K562 (cell line): ENCODE measurements around the gene SLC1A5.
"Not testable (repeated sequence)": the region's sequence is repeated elsewhere in the genome, so short reads cannot be mapped to it uniquely, and the experiment has no call there.

Source experiments
- EWSR1 ChIP-seq: fragments of 450-650 bp; IDR thresholded peaks from 2 replicates; pipeline ENCODE4 v1.6.1; 2018; ENCODE audit warnings: borderline replicate concordance, mild to moderate bottlenecking, low read depth, moderate library complexity; ENCODE audit not compliant: partially characterized antibody
- GABPA ChIP-seq: fragments of 200-800 bp; sonication (Bioruptor generic); conservative IDR thresholded peaks from 2 replicates; pipeline ENCODE4 v1.6.1; 2016; ENCODE audit warnings: low read depth, missing genetic modification characterization, missing compliant biosample characterization
- IRF2 ChIP-seq: sonication (generic); formaldehyde crosslinking; IDR thresholded peaks from 2 replicates; pipeline ENCODE4 v1.8.1; 2022; ENCODE audit warnings: mild to moderate bottlenecking, missing genetic modification reagents
- JUND ChIP-seq, 2 experiments: IDR thresholded peaks; 2 replicates in 1 of 2; 3 replicates in 1 of 2; pipeline ENCODE4 v1.6.1; 2011; ENCODE audit warnings: borderline replicate concordance in 2 of 2, low read depth in 2 of 2, low read length in 2 of 2, improper control_type of control experiment in 1 of 2, missing biosample characterization in 1 of 2, missing genetic modification characterization in 1 of 2, missing genetic modification reagents in 1 of 2
- PTTG1 ChIP-seq: fragments of 450-650 bp; IDR thresholded peaks from 2 replicates; pipeline ENCODE4 v1.6.1; 2016; ENCODE audit warnings: low read depth, mild to moderate bottlenecking, missing genetic modification characterization, missing compliant biosample characterization
- RAD21 ChIP-seq, 2 experiments: fragments of 250-450 bp in 1 of 2; fragments of 450-650 bp in 1 of 2; sonication (Bioruptor Pico) in 1 of 2; formaldehyde crosslinking in 1 of 2; IDR thresholded peaks in 1 of 2; conservative IDR thresholded peaks in 1 of 2; 2 replicates each; pipeline versions ENCODE4 v1.4.0 to v1.8.0; 2020 to 2022; ENCODE audit warnings: mild to moderate bottlenecking in 2 of 2, moderate library complexity in 1 of 2
- TCF7L2 ChIP-seq: fragments of 150-350 bp; IDR thresholded peaks from 2 replicates; pipeline ENCODE4 v1.6.1; 2016; ENCODE audit warnings: low read depth, mild to moderate bottlenecking, low read length, moderate library complexity
- ZNF197 ChIP-seq: fragments of 200-800 bp; sonication (Bioruptor generic); IDR thresholded peaks from 2 replicates; pipeline ENCODE4 v1.6.1; 2016; ENCODE audit warnings: low read depth, missing genetic modification characterization, missing compliant biosample characterization
- TF ChIP-seq, protein P1 (sequence below): sonication (generic); formaldehyde crosslinking; IDR thresholded peaks from 2 replicates; pipeline ENCODE4 v1.8.0; 2022; ENCODE audit warnings: missing genetic modification reagents, mild to moderate bottlenecking, borderline replicate concordance
- TF ChIP-seq, protein P2 (sequence below): fragments of 450-650 bp; IDR thresholded peaks from 2 replicates; pipeline ENCODE4 v1.7.0; 2016; ENCODE audit warnings: borderline replicate concordance

DNA sequence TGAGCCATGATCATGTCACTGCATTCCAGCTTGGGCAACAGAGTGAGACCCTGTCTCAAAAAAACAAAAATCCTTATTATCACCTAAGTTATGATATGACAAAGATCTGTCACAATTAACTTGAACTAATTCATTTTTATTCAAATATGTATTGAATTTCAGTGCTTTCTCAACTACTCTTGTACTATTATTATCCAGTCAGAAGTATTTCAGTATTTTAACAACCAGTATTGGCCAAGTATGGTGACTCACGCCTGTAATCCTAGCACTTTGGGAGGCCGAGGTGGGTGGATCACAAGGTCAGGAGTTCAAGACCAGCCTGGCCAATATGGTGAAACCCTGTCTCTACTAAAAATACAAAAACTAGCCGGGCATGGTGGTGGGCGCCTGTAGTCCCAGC lies 27.5 kb downstream of the SLC1A5 start:
- not testable (repeated sequence) for TF ChIP-seq PTTG1 (tag); IRF2 (CRISPR knock-in tag); JUND (IDR thresholded peaks at IDR 0.05; ENCODE audit: borderline replicate concordance, low read depth, low read length); JUND (tag; IDR thresholded peaks at IDR 0.05; ENCODE audit: borderline replicate concordance, low read depth, low read length); TCF7L2; RAD21 (CRISPR knock-in tag; conservative IDR thresholded peaks at IDR 0.05 in 1 of 2, IDR thresholded peaks at IDR 0.05 in 1 of 2); GABPA (tag); EWSR1; ZNF197 (CRISPR knock-in tag)
- TF ChIP-seq, protein P1, sequence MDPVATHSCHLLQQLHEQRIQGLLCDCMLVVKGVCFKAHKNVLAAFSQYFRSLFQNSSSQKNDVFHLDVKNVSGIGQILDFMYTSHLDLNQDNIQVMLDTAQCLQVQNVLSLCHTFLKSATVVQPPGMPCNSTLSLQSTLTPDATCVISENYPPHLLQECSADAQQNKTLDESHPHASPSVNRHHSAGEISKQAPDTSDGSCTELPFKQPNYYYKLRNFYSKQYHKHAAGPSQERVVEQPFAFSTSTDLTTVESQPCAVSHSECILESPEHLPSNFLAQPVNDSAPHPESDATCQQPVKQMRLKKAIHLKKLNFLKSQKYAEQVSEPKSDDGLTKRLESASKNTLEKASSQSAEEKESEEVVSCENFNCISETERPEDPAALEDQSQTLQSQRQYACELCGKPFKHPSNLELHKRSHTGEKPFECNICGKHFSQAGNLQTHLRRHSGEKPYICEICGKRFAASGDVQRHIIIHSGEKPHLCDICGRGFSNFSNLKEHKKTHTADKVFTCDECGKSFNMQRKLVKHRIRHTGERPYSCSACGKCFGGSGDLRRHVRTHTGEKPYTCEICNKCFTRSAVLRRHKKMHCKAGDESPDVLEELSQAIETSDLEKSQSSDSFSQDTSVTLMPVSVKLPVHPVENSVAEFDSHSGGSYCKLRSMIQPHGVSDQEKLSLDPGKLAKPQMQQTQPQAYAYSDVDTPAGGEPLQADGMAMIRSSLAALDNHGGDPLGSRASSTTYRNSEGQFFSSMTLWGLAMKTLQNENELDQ, result not testable (repeated sequence)
- TF ChIP-seq, protein P2, sequence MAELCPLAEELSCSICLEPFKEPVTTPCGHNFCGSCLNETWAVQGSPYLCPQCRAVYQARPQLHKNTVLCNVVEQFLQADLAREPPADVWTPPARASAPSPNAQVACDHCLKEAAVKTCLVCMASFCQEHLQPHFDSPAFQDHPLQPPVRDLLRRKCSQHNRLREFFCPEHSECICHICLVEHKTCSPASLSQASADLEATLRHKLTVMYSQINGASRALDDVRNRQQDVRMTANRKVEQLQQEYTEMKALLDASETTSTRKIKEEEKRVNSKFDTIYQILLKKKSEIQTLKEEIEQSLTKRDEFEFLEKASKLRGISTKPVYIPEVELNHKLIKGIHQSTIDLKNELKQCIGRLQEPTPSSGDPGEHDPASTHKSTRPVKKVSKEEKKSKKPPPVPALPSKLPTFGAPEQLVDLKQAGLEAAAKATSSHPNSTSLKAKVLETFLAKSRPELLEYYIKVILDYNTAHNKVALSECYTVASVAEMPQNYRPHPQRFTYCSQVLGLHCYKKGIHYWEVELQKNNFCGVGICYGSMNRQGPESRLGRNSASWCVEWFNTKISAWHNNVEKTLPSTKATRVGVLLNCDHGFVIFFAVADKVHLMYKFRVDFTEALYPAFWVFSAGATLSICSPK, result not testable (repeated sequence)
